Measurements from ENCODE around the gene RGS6.

RGS6 gene

DNA sequence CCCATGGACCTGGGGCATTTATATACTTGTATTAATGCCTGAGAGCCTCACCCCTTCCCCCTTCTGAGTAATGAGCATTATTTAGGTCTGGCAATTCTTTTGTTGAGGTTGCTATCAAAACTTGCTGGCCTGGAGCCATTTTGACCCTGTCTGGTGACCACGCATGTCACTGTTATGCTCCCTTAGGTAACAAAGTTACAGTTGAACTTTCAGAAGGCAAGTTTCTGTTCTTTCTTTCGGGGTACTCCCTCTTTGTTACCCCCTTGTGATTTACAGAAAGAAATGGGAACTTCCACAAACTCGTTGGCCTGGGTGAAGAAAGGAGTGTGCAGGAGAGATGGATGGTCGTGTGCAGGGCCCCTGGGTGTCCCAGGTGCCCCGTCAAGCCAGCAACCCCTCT lies 656.3 kb downstream of the RGS6 start:
- no peak for DNase-seq (ENCODE audit: low read depth)

DNA sequence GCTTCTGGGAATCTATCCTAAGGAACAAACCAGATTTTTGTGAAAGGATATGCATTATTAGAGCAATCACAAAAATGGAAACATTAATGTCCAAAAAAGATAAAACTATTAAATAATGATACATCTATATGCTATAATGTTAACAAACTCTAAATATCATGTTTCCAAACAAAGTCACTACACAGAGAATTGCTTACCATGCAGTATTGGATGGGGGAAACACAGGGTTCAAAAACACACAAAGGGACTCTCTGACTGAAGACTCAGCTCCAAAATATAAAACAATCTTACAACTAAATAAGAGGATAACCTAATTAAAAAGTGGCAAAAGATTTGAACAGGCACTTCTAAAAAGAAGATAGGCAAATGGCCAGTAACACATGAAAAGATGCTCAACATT lies 657.4 kb downstream of the RGS6 start:
- no peak for DNase-seq (ENCODE audit: low read depth)

DNA sequence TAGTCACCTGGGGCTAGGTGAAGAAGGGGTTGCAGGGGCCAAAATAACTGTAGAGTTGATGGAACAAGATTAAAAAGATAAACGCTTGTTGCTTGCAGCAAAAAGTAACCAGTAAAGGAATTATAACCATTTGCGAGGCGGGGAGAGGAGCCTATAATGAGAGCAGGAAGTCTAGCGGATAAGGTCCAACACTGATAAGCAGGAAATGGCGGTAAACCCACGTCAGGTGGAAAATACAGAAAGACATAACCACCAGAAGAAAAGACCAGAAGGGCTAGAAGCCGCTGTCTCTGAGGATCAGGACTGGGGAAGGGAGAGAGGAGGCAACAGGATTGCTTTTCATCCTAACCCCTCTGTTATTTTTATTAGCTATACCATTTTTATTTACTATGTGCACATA lies 658.3 kb downstream of the RGS6 start:
- no peak for DNase-seq (ENCODE audit: low read depth)

DNA sequence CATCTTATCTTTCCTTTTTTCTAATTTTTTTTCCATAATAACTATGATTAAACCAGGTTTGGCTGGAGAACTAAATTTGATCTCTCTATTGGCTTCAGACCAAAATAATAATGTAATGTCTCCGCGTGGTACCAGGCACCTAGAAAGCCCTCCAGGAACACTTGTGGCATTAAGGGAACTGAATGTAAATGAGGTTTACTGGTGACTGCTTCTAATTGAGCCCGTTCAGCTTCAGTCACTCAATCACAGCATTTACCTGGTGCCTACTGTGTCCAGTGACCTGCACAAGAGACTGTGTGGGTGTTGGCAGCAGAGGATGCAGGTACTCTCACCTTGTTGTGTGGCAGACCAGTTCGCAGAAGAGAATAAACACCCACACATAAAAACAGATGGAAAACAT lies 659.2 kb downstream of the RGS6 start:
- no peak for DNase-seq (ENCODE audit: low read depth)

DNA sequence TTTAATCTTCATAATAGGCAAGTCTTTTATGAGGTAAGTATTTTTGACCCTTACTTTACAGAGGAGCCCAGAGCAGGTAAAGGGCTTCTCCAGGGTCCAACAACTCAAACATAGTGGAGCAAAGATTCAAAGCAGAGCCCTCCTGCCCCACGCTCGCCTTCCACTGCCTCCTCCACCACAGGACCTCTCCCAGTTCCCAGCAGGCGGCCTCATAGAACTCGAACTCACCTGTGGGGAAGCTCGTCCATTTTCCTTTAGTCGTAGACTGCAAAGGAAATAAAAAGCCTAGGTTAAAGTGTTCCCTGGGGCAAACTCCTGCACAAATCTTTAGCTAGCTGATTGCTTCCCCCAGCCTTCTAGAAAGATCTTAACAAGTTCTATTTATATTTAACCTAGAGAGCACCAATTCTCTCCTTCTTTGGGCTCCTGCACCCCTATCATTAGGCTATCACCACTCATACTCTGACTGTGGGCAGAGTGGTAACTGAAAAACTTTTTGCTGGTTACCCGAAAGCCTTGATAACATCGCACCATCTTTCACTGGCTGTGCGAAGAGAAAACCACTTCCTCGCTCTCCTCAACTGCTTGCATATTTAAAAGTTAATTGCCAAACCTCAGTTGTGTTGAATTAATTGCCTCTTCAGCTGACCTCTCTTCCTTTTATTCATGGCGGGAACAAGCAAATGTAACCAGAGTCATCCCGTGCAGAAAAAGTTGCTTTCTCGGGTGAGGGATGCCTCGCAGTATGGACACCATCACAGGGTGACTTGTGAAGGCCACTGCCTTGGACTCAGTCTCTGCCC lies 662.1 kb downstream of the RGS6 start:
- no peak for DNase-seq (ENCODE audit: low read depth)

DNA sequence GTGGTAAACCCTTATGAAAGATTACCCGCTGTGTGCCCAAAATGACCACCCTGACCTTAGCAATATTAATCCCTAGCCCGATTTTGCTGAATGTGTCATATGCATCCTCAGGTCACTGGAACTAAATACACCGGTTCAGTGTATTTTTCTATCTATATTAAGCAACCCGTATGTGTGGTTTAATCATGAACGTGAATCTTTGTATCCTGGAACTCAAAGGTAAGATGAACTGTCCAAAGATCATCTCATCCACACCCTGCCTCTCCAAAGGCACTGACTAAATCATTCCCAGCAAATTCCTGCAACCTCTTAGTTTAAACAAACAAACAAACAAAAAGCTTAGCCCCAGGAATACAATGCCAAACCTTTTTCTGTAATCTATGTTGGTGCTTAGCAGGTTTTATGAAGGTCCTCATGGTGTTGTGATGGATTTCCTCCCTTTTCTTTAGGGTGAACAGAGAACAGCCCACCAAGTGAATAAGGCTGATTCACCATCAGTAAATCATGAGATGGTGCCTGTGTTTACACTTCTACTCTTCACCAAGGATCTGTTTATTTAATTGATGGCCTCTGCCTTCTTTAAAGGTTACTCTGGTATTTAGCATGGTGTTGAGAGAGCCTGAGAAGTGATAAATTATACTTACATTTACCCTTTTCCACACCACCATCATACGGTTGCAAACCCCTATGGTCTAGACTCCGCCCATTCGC lies 663.1 kb downstream of the RGS6 start:
- DNase-seq (ENCODE audit: low read depth), result no peak

DNA sequence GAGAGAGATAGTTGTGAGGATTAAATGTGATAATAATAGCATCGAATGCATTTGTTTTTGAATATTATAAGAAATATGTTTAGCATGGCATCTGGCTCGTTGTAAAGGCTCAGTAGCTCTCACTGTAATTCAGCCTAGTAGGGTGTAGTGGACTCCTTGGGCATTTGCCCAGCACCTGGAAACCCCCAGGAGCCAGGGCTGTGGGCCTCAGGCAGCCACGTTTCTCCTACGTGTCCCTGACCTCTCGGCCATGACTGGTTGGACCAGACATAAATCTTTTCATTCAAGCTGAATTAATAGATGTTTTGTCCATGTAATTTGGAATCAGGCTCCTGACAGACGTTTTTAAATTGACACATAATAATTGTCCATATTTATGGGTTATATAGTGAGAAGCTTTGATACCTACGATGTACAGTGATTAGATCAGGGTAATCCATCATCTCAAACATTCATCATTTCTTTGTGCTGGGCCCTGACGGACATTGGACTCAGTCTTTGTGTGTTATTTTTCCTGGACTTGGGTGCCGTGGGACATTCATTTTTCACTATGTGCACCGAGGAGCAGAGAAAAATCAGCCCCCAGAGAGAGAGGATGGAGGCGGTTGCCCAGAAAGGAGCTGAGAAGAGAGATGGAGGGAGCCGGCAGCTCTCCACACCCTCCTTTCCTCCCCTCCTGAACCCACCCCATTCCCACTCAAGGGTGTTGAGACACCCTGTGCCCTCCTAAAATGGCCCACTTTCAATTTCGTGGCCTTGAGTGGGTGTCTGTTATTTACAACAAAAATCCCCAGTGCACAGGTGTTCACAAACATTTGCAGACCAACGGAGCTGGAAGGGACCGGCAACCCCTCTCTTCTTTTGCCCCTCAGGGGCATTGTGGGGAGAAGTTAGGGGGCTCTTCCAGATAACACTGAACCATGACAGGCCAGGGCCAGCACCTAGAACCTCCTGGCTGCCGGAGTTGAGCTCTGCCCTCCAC lies 665.3 kb downstream of the RGS6 start:
- DNase-seq (ENCODE audit: low read depth), result no peak

DNA sequence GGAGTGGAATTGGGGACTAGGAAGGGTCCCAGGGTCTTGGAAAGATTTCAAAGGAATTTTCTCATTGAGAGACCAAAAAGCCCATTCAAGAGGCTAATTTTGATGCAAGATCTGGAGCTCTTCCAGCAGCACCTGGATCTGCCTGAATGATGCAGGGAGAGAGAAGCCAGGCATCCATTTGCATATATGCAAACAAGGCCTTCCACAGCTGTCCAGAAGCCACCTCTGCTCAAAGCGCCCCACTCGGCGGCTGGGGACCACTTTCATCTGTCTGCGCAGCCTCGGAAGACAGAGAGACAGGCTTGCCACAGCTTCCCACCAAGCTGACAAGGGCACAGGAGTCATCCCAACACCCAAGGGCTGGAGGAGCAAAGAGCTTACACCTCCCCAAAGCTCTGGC lies 666.1 kb downstream of the RGS6 start:
- no peak for DNase-seq (ENCODE audit: low read depth)

DNA sequence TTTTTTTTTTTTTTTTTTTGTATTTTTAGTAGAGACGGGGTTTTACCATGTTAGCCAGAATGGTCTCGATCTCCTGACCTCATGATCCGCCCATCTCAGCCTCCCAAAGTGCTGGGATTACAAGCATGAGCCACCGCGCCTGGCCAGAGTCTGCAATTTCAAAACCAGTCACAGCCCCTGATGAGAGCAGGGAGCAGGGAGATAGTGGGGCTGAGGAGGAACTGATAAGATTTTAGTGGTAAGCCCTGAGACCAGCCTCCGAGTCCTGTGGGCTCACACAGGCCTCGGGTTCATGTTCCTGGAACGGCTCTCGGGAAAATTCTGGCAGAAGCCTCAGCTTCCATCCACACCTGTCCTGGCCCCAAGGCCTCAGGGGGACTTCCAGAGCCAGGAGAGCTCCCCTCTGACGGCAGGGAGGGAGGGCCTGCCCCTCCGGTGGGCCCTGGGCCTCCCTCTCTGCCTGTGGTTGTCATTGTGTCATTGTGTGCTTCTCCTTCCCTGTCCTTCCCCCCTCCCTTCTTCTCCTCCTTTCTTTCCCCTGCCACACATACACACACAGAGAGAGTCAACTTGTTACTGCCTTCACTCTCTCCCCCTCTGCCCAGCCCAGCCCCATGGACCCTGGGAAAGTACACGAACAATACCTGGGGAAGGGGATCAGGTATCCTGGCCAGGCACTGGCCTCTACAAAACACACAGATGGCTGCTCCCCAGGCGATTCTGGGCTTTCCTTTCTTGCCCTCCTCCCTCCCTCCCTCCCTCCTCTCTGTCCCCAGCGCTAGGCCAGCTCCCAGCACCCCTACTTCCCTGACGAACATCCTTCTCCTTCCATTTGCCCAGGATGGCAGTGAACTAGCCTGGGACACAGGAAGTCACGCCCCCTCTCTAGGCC lies 667.6 kb downstream of the RGS6 start:
- no peak for DNase-seq (ENCODE audit: low read depth)

DNA sequence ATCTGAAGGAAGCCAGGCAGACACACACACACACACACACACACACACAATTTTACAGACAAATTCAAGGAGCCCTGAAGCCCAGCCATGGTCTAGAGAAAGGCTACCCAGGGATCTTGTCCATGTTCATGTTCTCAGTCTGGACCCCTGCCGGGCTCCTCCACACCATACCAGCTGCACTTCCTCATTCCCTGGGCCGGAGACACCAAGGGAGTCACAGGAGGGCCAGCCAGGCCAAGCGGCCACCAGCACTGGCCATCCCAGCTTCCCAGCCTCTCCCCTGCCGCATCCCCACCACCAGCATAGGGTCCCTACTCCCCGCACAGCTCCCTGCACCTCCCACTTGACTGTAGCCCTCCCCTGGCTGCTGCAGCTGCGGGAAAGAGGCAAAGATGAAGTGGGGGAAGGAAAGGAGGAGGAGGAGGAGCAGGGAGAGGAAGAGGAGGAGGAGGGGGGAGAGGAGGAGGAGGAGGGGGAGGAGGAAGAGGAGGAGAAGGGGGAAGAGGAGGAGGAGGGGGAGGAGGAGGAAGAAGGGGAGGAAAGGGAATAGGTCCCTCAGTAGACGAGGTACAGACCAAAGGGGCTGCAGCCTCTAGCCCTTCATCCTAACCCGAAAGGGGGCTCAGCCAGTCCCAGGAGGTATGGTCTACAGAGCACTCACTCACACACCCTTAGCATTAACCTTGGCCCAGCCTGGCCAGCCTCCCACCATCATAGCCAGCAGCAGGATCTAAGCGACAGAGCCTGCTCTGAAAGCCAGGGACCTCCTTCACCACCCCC lies 668.5 kb downstream of the RGS6 start:
- no peak for DNase-seq (ENCODE audit: low read depth)

DNA sequence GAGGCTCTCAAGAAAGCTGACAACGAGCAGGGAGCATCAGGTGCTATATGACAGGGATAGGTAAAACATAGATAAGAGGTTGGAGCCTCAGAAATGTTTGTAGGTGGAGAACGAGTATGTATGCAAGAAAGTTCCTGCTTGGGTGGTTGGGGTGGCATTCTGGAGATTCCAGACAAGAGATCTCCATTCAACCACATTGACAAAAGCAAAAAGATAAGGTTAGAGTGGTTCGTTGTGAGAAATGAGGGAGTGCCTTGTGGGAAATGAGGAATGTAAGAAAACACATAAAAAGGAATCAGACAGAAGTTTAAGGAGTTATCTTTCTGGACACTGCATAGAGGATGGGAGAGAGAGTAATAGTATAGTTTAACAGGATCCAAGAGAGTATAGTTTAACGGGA lies 671.4 kb downstream of the RGS6 start:
- DNase-seq (ENCODE audit: low read depth), result no peak

DNA sequence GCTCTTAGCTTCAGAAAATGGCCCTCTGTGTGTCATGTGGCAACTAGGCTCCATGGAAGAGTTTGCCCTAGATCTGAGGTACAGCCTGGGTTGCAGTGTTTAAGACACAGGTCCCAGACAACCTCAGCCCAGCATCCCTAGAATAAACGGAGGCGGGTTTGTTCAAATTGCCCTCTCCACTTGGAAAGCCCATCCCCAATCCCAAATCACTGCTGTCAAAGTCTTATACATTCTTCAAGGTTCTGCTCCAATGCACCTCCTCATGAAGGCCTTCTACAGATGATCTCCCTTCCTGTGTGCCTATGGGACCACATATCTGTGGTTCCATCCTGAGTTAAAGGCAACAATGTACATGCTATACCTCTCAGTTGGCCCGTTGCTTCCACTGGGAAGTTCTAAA lies 671.9 kb downstream of the RGS6 start:
- DNase-seq (ENCODE audit: low read depth), result no peak

DNA sequence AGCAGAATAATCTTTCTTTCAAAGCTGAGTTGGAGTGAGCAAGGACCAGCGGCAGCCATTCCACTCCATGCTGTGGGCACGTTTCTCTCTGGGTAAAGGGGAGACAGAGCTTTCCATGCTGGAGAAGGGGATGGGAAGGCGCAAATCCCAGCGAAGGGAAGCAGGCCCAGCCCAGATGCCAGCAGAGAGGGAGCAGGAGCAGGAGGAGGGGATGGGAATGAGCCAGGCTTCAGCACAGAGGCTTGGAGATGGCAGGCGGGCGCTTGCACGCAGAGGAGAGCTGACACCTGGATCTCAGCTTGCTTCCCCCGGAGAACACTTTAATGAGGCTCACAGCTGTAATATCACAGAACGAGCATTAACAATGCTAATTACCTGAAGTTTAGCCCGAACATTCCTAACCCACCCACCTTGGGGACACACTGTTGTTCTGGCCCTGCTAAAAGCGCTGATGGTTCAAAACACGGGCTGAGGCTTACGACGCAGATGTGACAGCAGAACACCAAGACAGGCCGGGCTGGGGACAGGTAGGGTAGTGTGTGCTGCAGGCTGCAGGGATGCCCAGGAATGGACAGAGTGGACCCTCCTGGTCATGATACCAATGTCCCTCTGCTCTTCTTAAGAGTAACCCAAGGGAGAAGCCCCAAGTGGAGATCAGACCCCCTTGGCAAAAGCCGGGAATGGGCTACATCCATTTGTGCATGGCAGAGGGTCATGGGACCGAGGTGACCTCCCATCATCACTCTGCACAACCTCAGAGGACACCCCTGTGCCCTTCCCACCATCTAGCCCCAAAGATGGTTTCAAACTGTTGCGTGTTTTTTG lies 673.1 kb downstream of the RGS6 start:
- no peak for DNase-seq (ENCODE audit: low read depth)

DNA sequence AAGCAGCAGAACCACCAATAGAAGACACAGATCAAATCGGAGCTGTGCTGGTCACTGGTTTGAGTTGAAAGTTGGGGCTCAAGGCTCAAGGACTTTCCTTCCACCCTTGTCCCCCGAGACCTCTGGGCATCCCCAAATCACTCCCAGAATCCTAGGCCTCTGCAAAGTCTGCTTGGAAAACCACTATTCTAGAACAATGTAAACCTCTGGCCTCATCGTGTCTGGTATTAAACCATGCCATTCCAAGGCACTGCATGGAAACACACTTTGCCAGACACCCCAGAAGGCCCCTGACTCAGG lies 673.6 kb downstream of the RGS6 start:
- no peak for DNase-seq (ENCODE audit: low read depth)

DNA sequence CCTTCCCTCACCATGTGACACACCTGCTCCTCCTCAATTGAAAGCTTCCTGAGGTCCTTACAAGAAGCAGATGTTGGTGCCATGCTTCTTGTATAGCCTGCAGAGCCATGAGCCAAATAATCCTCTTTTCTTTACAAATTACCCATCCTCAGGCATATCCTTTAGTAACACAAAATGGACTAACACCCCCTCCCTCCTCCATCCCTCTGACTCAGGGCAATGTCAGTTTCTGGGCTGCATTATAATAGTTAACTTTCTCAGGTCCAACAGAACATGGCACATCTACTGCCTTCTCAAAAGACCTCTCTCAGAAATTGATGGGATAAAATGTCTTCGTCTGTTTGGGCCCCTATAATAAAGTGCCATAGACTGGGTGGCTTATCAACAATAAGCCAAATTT lies 674.6 kb downstream of the RGS6 start:
- no peak for DNase-seq (ENCODE audit: low read depth)

DNA sequence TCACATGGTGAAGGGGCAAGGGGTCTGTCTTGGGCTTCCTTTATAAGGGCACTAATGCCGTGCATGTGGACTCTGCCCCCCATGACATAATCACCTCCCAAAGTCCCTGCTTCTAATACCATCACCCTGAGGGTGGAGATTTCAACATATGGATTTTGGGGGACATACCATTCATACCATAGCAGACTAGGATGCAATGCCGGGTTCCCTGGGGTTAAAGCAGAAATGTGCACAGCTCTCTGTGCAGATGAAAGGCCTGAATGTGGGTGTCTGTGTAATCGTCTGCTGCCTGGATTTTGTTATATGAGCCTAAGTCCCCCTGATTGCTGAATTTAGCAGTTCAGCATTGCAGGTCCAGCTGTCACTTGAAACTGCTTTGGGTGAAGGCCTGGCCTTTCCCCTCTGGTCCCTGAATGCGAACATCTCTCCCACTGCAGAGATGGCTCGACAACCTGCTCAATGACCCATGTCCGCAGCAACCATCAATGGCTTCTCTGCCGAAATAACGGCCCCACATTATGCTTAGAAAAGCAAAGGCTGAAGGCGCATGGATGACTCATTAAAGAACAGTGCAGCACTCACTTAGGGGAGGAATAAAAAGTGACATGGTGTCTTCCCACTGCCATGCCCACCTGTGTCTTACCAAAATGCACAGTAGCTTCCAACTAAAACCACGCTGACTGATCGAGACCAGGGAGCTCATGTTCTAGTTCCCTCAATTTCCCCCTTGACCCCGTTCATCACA lies 675.3 kb downstream of the RGS6 start:
- DNase-seq (ENCODE audit: low read depth), result no peak

DNA sequence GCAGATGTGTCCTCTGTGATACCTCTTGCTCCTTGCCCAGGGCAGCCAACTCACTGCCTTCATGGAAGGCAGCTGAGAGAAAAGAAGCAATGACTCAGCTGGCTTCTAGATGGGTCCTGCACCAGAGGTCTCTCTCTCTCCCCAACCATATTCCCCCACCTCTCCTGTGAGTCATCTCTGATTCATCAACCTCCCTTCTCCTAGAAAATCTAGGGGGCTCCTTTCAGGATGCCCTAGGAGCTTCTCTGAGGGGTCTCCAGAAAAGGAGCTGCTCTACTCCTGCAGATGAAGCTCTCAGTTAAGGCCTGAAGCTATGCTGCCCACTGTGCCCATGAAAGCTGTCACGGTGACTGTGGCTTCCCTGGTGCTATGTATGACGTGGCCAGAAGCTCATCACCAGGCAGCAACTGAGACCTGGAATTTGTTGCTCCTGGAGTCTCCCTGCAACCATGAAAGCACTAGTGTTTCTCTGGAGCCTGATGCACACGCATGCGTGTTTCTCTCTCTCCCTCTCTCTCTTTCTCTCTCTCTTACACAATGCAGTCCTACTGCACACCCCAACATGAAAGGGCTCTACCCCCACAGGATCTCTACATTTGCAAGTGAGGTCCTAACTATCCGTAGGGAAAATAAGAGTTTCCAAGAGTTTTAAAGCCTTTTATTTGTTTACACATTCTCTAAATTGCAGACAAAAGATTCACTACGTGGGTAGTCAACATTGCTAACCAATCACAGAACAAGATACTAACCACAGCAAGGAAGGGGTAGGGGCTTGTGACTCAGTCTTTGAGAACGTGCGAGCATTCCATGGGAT lies 676.4 kb downstream of the RGS6 start:
- no peak for DNase-seq (ENCODE audit: low read depth)

DNA sequence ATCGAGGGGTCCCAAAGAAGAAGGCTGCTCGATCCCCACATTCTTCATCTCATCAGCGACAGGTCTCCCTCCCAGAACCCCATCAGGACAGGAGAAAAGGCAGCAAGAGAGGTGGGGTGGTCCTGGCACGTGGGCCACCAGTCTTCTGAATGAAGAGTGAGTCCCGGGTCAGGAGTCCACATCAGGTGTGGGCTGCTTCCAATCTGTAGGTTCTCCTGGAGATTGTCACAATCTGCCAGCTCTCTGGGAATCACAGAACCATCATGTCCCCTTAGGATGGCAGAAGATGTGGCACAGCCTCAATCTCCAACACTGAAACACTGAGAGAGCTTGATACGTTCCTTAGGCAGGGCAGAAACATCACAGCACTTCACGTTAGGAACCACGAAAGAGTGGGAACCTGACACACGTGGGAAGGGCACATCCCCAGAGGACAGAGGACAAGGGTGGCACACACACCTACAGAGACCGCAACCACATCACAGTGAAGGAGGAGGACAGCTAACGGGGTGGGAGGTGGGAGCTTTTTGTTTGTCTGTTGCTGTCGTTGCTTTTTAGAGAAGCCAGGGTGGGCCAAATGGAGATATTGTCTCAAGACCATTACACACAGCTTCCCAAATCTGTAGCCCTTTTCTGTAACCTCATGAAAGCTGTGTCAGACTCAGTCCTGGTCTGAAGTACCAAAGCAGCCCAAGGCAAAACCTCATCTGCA lies 677.1 kb downstream of the RGS6 start:
- DNase-seq (ENCODE audit: low read depth), result no peak
